Skeletal muscle satellite cell (primary cell): ENCODE results near the gene PAMR1.

Experiments used
- H3K27me3 ChIP-seq: 2 replicates; pipeline ENCODE4 v1.7.0; 2013; ENCODE audit warnings: low read length; ENCODE audit not compliant: control insufficient read depth, insufficient read depth
- H3K36me3 ChIP-seq: 2 replicates; pipeline ENCODE4 v1.7.0; 2013; ENCODE audit warnings: mild to moderate bottlenecking, control low read depth, low read length; ENCODE audit not compliant: insufficient read depth
- H3K4me1 ChIP-seq: 2 replicates; pipeline ENCODE4 v1.7.0; 2013; ENCODE audit warnings: low read length; ENCODE audit not compliant: control insufficient read depth, insufficient read depth
- H3K4me2 ChIP-seq: 2 replicates; pipeline ENCODE4 v1.7.0; 2013; ENCODE audit warnings: mild to moderate bottlenecking, low read length
- H3K4me3 ChIP-seq: 2 replicates; pipeline ENCODE4 v1.7.0; 2013; ENCODE audit warnings: low read length
- H3K9ac ChIP-seq: 2 replicates; pipeline ENCODE4 v1.7.0; 2013; ENCODE audit warnings: mild to moderate bottlenecking, low read depth, low read length, moderate library complexity
- H3K9me3 ChIP-seq: replicated peaks from 2 replicates; pipeline ENCODE4 v1.7.0; 2013; ENCODE audit warnings: mild to moderate bottlenecking, control low read depth, low read length

PAMR1 gene

DNA sequence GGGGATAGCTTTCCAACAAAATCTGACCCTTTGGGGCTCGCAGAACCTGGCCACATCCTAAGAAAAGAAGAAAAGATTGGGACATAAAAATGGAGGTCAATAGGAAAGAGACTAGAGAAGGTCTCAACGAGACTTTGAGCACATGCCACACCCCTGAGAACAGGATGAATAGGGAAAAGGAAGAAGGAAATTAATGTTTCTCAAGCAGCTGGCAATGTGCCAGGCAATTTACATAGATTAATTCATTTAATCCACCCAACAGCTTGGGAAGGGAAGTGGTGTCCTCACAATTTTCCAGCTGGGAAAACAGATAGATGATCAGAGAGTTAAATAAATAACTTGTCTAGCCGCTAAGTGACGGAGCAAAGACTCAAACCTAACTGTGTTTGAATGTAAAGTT lies 50.7 kb downstream of the PAMR1 start:
- H3K4me2 ChIP-seq, result no peak overlapping the region
- no peak overlapping the region for H3K4me3 ChIP-seq
- H3K27me3 ChIP-seq, result peaks cover 11% of the 10 kb centered on the region
- no peaks in the 10 kb centered on the region for H3K9me3 ChIP-seq
- no peaks in the 10 kb centered on the region for H3K36me3 ChIP-seq
- H3K4me1 ChIP-seq, result no peaks in the 10 kb centered on the region
- no peak overlapping the region for H3K9ac ChIP-seq

- H3K27me3 ChIP-seq, result peaks cover 10% of the 10 kb centered on the region
- no peaks in the 10 kb centered on the region for H3K36me3 ChIP-seq
- H3K9me3 ChIP-seq, result no peaks in the 10 kb centered on the region
- no peak overlapping the region for H3K9ac ChIP-seq
- no peaks in the 10 kb centered on the region for H3K4me1 ChIP-seq
- no peak overlapping the region for H3K4me3 ChIP-seq
- no peak overlapping the region for H3K4me2 ChIP-seq
Observed at GRCh38 chr11:35473795-35474374, 51.5 kb downstream of the PAMR1 start.

- Histone ChIP-seq H3K36me3 (no peaks in the 10 kb centered on the region), H3K27me3 (peaks cover 3% of the 10 kb centered on the region), H3K4me2 (no peak overlapping the region), H3K9me3 (no peaks in the 10 kb centered on the region), H3K4me1 (peaks cover 12% of the 10 kb centered on the region), H3K4me3 (no peak overlapping the region), H3K9ac (no peak overlapping the region)
Observed at GRCh38 chr11:35470616-35471015, 54.8 kb downstream of the PAMR1 start.

DNA sequence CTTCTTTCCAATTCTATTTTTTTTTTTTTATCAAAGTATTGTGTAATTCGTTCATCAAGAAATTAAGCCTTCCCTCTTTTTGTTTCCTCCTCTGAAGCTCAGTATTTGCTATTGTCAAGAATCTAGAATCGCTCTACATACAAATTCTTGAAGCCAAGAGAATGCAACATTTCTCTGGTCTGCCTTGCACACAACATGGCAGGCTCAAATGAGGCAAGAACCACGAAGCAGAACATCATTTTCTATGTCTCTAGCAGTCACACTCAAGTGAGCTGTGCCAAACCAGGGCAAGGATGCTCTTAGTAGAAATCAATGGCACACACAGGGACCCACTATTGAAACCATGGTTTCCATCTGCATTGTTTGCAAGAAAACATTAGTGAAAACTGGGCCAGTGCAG lies 59.4 kb downstream of the PAMR1 start:
- Histone ChIP-seq H3K9ac (no peak overlapping the region), H3K4me2 (no peak overlapping the region), H3K4me1 (peaks cover 23% of the 10 kb centered on the region), H3K9me3 (no peaks in the 10 kb centered on the region), H3K36me3 (no peaks in the 10 kb centered on the region), H3K4me3 (no peak overlapping the region), H3K27me3 (peaks cover 3% of the 10 kb centered on the region)

GRCh38 chr11:35464308-35464707 lies 61.1 kb downstream of the PAMR1 start:
- H3K4me2 ChIP-seq, result no peak overlapping the region
- no peak overlapping the region for H3K4me3 ChIP-seq
- H3K9ac ChIP-seq, result no peak overlapping the region
- H3K4me1 ChIP-seq, result peaks cover 23% of the 10 kb centered on the region
- no peaks in the 10 kb centered on the region for H3K36me3 ChIP-seq
- no peaks in the 10 kb centered on the region for H3K9me3 ChIP-seq
- H3K27me3 ChIP-seq, result peaks cover 3% of the 10 kb centered on the region

GRCh38 chr11:35463331-35463751 lies 62.1 kb downstream of the PAMR1 start:
- Histone ChIP-seq H3K4me2 (no peak overlapping the region), H3K9ac (no peak overlapping the region), H3K4me3 (no peak overlapping the region), H3K27me3 (peaks cover 9% of the 10 kb centered on the region), H3K36me3 (no peaks in the 10 kb centered on the region), H3K9me3 (no peaks in the 10 kb centered on the region), H3K4me1 (peaks cover 23% of the 10 kb centered on the region)

- H3K4me2 ChIP-seq, result no peak overlapping the region
- H3K36me3 ChIP-seq, result no peaks in the 10 kb centered on the region
- peaks cover 22% of the 10 kb centered on the region for H3K27me3 ChIP-seq
- no peaks in the 10 kb centered on the region for H3K9me3 ChIP-seq
- no peak overlapping the region for H3K4me3 ChIP-seq
- no peak overlapping the region for H3K9ac ChIP-seq
- peaks cover 18% of the 10 kb centered on the region for H3K4me1 ChIP-seq
Observed at GRCh38 chr11:35461917-35462538, 63.4 kb downstream of the PAMR1 start.

- Histone ChIP-seq H3K36me3 (no peaks in the 10 kb centered on the region), H3K4me1 (peaks cover under 1% of the 10 kb centered on the region), H3K4me2 (no peak overlapping the region), H3K4me3 (no peak overlapping the region), H3K9me3 (no peaks in the 10 kb centered on the region), H3K9ac (no peak overlapping the region), H3K27me3 (peaks cover 34% of the 10 kb centered on the region)
Observed at GRCh38 chr11:35459489-35459888, 65.9 kb downstream of the PAMR1 start.

DNA sequence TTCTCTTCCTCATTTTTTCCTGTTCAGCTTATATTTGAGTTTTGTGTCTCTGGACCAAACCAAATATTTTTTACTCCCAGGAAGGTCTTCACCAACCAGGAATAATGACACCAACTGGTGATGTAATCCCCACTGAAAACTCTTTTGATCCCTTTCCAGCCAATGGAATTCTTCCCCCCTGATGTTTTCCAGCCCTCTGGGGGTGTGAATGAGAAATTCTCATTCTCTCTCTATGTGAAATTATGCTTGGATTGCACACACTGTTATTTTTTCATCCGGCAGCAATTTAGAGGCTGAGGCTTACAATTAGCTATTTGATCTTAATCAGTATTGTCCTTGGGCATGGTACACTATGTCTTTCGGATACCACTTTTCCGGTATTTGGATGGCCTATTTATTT lies 66.6 kb downstream of the PAMR1 start:
- no peak overlapping the region for H3K9ac ChIP-seq
- no peak overlapping the region for H3K4me2 ChIP-seq
- no peak overlapping the region for H3K4me3 ChIP-seq
- no peaks in the 10 kb centered on the region for H3K4me1 ChIP-seq
- H3K9me3 ChIP-seq, result no peaks in the 10 kb centered on the region
- no peaks in the 10 kb centered on the region for H3K36me3 ChIP-seq
- peaks cover 38% of the 10 kb centered on the region for H3K27me3 ChIP-seq

DNA sequence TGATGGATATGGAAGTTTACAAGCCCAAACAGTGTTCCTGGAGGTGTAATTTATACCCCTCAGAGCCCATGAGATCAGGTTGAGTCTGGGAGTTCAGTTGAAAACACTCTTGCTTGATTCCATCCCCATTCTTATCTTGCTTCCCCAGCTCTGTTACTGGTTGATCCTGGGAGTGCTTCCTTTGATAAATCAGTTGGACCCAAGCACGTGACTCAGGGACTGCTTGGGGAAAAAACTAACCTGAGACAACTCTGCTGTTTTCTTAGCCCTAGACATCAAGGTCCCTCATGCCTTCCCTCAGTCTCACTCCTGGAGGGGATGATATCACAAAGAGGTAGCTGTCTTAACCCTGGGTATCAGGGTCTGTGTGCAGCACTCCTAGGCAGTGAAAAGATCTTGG lies 71.1 kb downstream of the PAMR1 start:
- no peak overlapping the region for H3K4me2 ChIP-seq
- H3K4me3 ChIP-seq, result no peak overlapping the region
- no peaks in the 10 kb centered on the region for H3K9me3 ChIP-seq
- peaks cover 41% of the 10 kb centered on the region for H3K27me3 ChIP-seq
- no peaks in the 10 kb centered on the region for H3K36me3 ChIP-seq
- no peaks in the 10 kb centered on the region for H3K4me1 ChIP-seq
- no peak overlapping the region for H3K9ac ChIP-seq

DNA sequence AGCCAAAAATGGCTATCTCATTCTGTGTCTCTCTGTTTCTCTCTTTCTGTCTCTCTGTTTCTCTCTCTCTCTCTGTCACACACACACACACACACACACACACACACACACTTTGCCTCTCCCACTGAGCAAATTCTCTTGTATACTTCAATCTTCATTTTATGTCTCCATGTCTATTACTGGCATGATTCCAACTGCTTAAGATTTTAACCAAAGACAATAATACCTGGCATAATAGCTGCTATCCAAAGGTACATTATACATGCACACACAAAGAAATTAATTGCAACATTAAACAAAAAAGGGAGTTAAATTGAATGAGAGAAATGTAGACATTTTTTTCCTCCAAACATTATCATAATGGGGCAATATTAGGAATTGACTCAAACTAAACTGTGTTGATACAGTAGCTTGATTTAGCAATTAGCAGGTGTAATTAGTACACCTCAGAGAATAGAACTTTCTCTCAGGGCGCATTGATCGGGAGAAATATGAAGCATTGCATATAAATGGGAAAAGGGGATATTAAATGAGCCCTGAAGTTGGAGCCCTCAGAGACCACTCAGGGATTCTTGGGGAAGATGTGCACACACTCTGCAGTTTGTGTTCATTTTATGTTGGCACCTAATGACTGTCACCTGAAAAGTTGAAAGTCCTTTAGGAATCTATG lies 88.7 kb downstream of the PAMR1 start:
- Histone ChIP-seq H3K4me3 (no peak overlapping the region), H3K27me3 (peaks cover 81% of the 10 kb centered on the region), H3K4me2 (no peak overlapping the region), H3K9ac (no peak overlapping the region), H3K36me3 (no peaks in the 10 kb centered on the region), H3K4me1 (no peaks in the 10 kb centered on the region), H3K9me3 (no peaks in the 10 kb centered on the region)

- Histone ChIP-seq H3K27me3 (peaks cover 77% of the 10 kb centered on the region), H3K36me3 (no peaks in the 10 kb centered on the region), H3K9ac (no peak overlapping the region), H3K4me3 (no peak overlapping the region), H3K9me3 (no peaks in the 10 kb centered on the region), H3K4me1 (no peaks in the 10 kb centered on the region), H3K4me2 (no peak overlapping the region)
Observed at GRCh38 chr11:35433588-35433987, 91.8 kb downstream of the PAMR1 start.
